Keratinocyte (primary cell): Measurements from ENCODE around the gene C18orf32. TPM values are rescaled to one million over a fixed set of nuclear protein-coding genes. Genes with fewer than 3 reads are reported as not detected.
"Not testable (repeated sequence)": the region's sequence is repeated elsewhere in the genome, so short reads cannot be mapped to it uniquely, and the experiment has no call there.

Experiments used
- DNase-seq: peaks from one replicate; pipeline ENCODE4 v3.0.0-alpha.2; 2011; ENCODE audit warnings: low read depth, missing footprints, low spot score
- FAIRE-seq: peaks from 2 replicates; lab custom pipeline; 2011; peaks lifted over from hg19 to GRCh38; lab: Jason Lieb, UNC
- H2AFZ ChIP-seq: 2 replicates; pipeline ENCODE4 v1.6.0; 2012; ENCODE audit warnings: low read length, control low read depth, inconsistent platforms; ENCODE audit not compliant: control insufficient read depth
- H3K27ac ChIP-seq: 2 replicates; pipeline ENCODE4 v1.5.1; 2011; ENCODE audit warnings: low read length; ENCODE audit not compliant: control insufficient read depth, insufficient read depth
- H3K27me3 ChIP-seq: 3 replicates; pipeline ENCODE4 v1.6.0; 2011; ENCODE audit warnings: low read length; ENCODE audit not compliant: control insufficient read depth, insufficient read depth; ENCODE audit errors: extremely low read depth
- H3K36me3 ChIP-seq, 2 experiments: 2 replicates in 1 of 2; 3 replicates in 1 of 2; pipeline ENCODE4 v1.5.1; 2011; ENCODE audit warnings: low read length in 2 of 2, mild to moderate bottlenecking in 1 of 2; ENCODE audit not compliant: control insufficient read depth in 2 of 2, insufficient read depth in 2 of 2; ENCODE audit errors: extremely low read depth in 1 of 2
- H3K4me1 ChIP-seq: 3 replicates; pipeline ENCODE4 v1.5.1; 2011; ENCODE audit warnings: low read length; ENCODE audit not compliant: control insufficient read depth, insufficient read depth; ENCODE audit errors: extremely low read depth
- H3K4me2 ChIP-seq: 3 replicates; pipeline ENCODE4 v1.6.0; 2011; ENCODE audit warnings: low read depth, low read length; ENCODE audit not compliant: control insufficient read depth, insufficient read depth; ENCODE audit errors: extremely low read depth
- H3K4me3 ChIP-seq, 3 experiments: fragments of 200-600 bp in 1 of 3; sonication (generic) in 1 of 3; 2 replicates in 2 of 3; 3 replicates in 1 of 3; pipeline ENCODE4 v1.5.1; 2011 to 2016; ENCODE audit warnings: low read length in 3 of 3, mild to moderate bottlenecking in 3 of 3, control low read depth in 2 of 3, inconsistent platforms in 1 of 3, low read depth in 1 of 3, mixed read lengths in 1 of 3, mixed run types in 1 of 3, moderate library complexity in 1 of 3; ENCODE audit not compliant: control insufficient read depth in 2 of 3, insufficient read depth in 2 of 3; ENCODE audit errors: extremely low read depth in 1 of 3
- H3K79me2 ChIP-seq: 2 replicates; pipeline ENCODE4 v1.6.0; 2012; ENCODE audit warnings: low read length; ENCODE audit not compliant: control insufficient read depth, insufficient read depth
- H3K9ac ChIP-seq: 3 replicates; pipeline ENCODE4 v1.6.0; 2011; ENCODE audit warnings: low read length; ENCODE audit not compliant: control insufficient read depth, insufficient read depth; ENCODE audit errors: extremely low read depth
- H3K9me1 ChIP-seq: 3 replicates; pipeline ENCODE4 v1.6.0; 2011; ENCODE audit warnings: low read length; ENCODE audit not compliant: control insufficient read depth, insufficient read depth; ENCODE audit errors: extremely low read depth
- H3K9me3 ChIP-seq: 2 replicates; pipeline ENCODE4 v1.5.1; 2012; ENCODE audit warnings: low read depth, low read length; ENCODE audit not compliant: control insufficient read depth
- H4K20me1 ChIP-seq: 3 replicates; pipeline ENCODE4 v1.6.0; 2011; ENCODE audit warnings: low read length; ENCODE audit not compliant: control insufficient read depth, insufficient read depth; ENCODE audit errors: extremely low read depth
- CTCF ChIP-seq, 3 experiments: IDR thresholded peaks in 1 of 3; conservative IDR thresholded peaks in 1 of 3; optimal IDR thresholded peaks in 1 of 3; 2 replicates in 2 of 3; 3 replicates in 1 of 3; pipeline versions ENCODE3 to v1.5.1; 2011; ENCODE audit warnings: low read length in 3 of 3, mild to moderate bottlenecking in 3 of 3, moderate library complexity in 2 of 3, control low read depth in 1 of 3, inconsistent platforms in 1 of 3; ENCODE audit not compliant: insufficient read depth in 2 of 3; ENCODE audit errors: extremely low read depth in 1 of 3
- EZH2 ChIP-seq: IDR thresholded peaks from one replicate; pipeline ENCODE4 v1.6.1; 2012; ENCODE audit warnings: inconsistent platforms, mild to moderate bottlenecking, low read length, moderate library complexity
- dilution Hi-C: fragments of 300-500 bp; cut with MboI; formaldehyde crosslinking; loops from one replicate; pipeline ENCODE4 v1.7.0; 2020; ENCODE audit warnings: low sequenced_read_pairs; ENCODE audit not compliant: extremely low pct_ligation_motif_present
- polyA plus RNA-seq, 5 experiments: library from polyadenylated mRNA; depleted of rRNA in 3 of 5; stranded (reverse) in 3 of 5; stranded (forward) in 1 of 5; unstranded in 1 of 5; fragments of >200 nt; gene quantifications; 1 replicate in 1 of 5; 2 replicates in 3 of 5; 3 replicates in 1 of 5; pipeline versions ENCODE4 v1.2.1 to v1.2.3, GENCODE V29; 2011 to 2012; ENCODE audit warnings: missing spikeins in 2 of 5, low read depth in 1 of 5, low replicate concordance in 1 of 5

The C18orf32 gene
- polyA plus RNA-seq, 1 donor (not counting 4 experiments of a cell fraction or from before 2014, with no cell fraction given): 35.7 TPM

DNA sequence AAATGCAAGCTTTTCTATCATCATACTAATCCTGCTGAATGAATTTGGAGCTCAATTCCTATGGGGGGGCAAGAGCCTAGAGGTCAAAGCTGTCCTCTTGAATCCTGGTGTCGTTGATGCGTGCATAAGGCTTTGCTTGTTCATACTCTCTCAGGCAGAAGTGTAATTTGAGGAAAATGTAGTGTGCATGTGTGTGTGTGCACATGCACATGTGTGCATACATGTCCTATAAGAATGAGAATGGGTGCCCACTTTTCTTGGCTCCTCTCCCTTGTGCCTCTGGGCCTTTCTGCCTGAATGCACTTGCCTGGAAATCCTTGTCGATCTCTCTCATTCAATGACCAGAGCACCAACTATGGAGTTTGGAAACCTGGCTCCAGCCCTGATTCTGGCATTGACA is 28.5 kb upstream of the C18orf32 start:
- dilution Hi-C loops: no loop called here
- H3K9me3 ChIP-seq: no peaks in the 10 kb centered on the region
- H2AFZ ChIP-seq: no peak overlapping the region
- H3K79me2 ChIP-seq: no peaks in the 10 kb centered on the region
- no peak overlapping the region for H3K27ac ChIP-seq
- no peaks in the 10 kb centered on the region for H3K36me3 ChIP-seq
- TF ChIP-seq CTCF (optimal IDR thresholded peaks at IDR 0.05 in 1 of 3, IDR thresholded peaks at IDR 0.05 in 1 of 3, conservative IDR thresholded peaks at IDR 0.05 in 1 of 3; ENCODE audit: extremely low read depth in 1 of 3, insufficient read depth in 2 of 3, low read length in 3 of 3): no peak
- no peak for TF ChIP-seq EZH2
- no peaks in the 10 kb centered on the region for H3K9me1 ChIP-seq
- no peak overlapping the region for H3K4me3 ChIP-seq
- FAIRE-seq (no peak), DNase-seq (no peak)
- no peaks in the 10 kb centered on the region for H3K4me1 ChIP-seq
- H4K20me1 ChIP-seq: no peaks in the 10 kb centered on the region
- no peak overlapping the region for H3K4me2 ChIP-seq
- no peaks in the 10 kb centered on the region for H3K27me3 ChIP-seq
- no peak overlapping the region for H3K9ac ChIP-seq

GRCh38 chr18:49515003-49515402 is 28.0 kb upstream of the C18orf32 start:
- H2AFZ ChIP-seq, H3K79me2 ChIP-seq, FAIRE-seq, H3K4me1 ChIP-seq, H3K9ac ChIP-seq, H4K20me1 ChIP-seq, H3K36me3 ChIP-seq, H3K4me2 ChIP-seq, dilution Hi-C loops, H3K9me1 ChIP-seq, H3K9me3 ChIP-seq, H3K27ac ChIP-seq, H3K4me3 ChIP-seq, DNase-seq, H3K27me3 ChIP-seq: not testable (repeated sequence)

DNA sequence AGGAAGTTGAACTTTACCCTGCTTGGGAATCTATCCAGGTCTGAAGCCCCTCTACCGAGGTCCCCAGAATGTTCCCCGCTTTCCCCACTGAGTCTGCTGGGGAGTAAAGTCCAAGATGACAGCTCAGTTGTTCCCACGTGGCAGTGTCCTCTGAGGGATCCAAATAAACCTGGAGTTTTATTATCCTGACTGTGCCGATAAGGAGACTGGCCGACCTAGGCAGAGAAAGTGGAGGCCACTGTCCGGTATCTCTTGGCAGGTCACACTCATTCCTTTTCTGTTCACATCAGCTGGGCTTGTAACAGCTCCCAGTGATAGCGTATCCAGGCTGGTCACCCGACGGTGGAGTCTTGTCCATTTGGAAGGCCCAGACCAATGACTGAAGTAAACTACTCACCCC is 27.5 kb upstream of the C18orf32 start:
- DNase-seq (no peak), FAIRE-seq (no peak)
- Histone ChIP-seq H3K9ac (no peak overlapping the region), H3K9me3 (no peaks in the 10 kb centered on the region), H3K4me3 (no peak overlapping the region), H3K9me1 (no peaks in the 10 kb centered on the region), H3K79me2 (no peaks in the 10 kb centered on the region), H4K20me1 (no peaks in the 10 kb centered on the region), H2AFZ (no peak overlapping the region), H3K36me3 (no peaks in the 10 kb centered on the region), H3K27ac (no peak overlapping the region), H3K27me3 (no peaks in the 10 kb centered on the region), H3K4me1 (no peaks in the 10 kb centered on the region), H3K4me2 (no peak overlapping the region)
- dilution Hi-C loops: no loop called here
- TF ChIP-seq CTCF (optimal IDR thresholded peaks at IDR 0.05 in 1 of 3, IDR thresholded peaks at IDR 0.05 in 1 of 3, conservative IDR thresholded peaks at IDR 0.05 in 1 of 3; ENCODE audit: extremely low read depth in 1 of 3, insufficient read depth in 2 of 3, low read length in 3 of 3) (no peak), EZH2 (no peak)

- FAIRE-seq, DNase-seq: not testable (repeated sequence)
Observed at GRCh38 chr18:49512876-49513275, 25.8 kb upstream of the C18orf32 start.

More at GRCh38 chr18:49512876-49513275, 25.8 kb upstream of the C18orf32 start:
- H3K9me1 ChIP-seq, H3K9me3 ChIP-seq, H3K79me2 ChIP-seq, H3K27me3 ChIP-seq, H3K4me3 ChIP-seq, H3K4me1 ChIP-seq, dilution Hi-C loops, H3K36me3 ChIP-seq, H3K4me2 ChIP-seq, H3K9ac ChIP-seq, H2AFZ ChIP-seq, H4K20me1 ChIP-seq, H3K27ac ChIP-seq: not testable (repeated sequence)
